ENCODE data around the gene ILRUN. TPM values are rescaled to one million over a fixed set of nuclear protein-coding genes. Genes with fewer than 3 reads are reported as not detected.

The ILRUN gene
- total and polyA plus RNA-seq, 9 of the 15 experiments (the other 6 are each of a cell fraction or from before 2014, with no cell fraction given), result 24.9 to 78.9 (median 53.4) TPM

- TF ChIP-seq HINFP (tag; conservative IDR thresholded peaks at IDR 0.05; ENCODE audit: low read depth) (no peak; the same call in 1 of the 2 replicates), MTA3 (IDR thresholded peaks at IDR 0.05; ENCODE audit: borderline replicate concordance) (peak; percentile 46; the same call in 1 of the 2 replicates), FIP1L1 (IDR thresholded peaks at IDR 0.05; ENCODE audit: low read depth, low read length, poor library complexity, severe bottlenecking) (no peak), ELF2 (CRISPR knock-in tag; IDR thresholded peaks at IDR 0.05) (peak; percentile 78; the same call in 1 of the 2 replicates), MNT (conservative IDR thresholded peaks at IDR 0.05) (peak; percentile 68 to 74), ZNF197 (CRISPR knock-in tag; IDR thresholded peaks at IDR 0.05; ENCODE audit: low read depth) (peak; percentile 87; the same call in 1 of the 2 replicates), FOXA1 (IDR thresholded peaks at IDR 0.05; ENCODE audit: borderline replicate concordance) (no peak), PML (IDR thresholded peaks at IDR 0.05; ENCODE audit: low read length) (peak; percentile 51; the same call in 1 of the 2 replicates), ZNF696 (CRISPR knock-in tag; conservative IDR thresholded peaks at IDR 0.05) (no peak), ZNF354B (CRISPR knock-in tag; IDR thresholded peaks at IDR 0.05) (no peak), ID3 (CRISPR knock-in tag; IDR thresholded peaks at IDR 0.05) (0 out of 2 replicates have a peak, but pooled peaks have one; percentile 1), ID3 (tag; IDR thresholded peaks at IDR 0.05) (no peak), NR2F6 (CRISPR knock-in tag; IDR thresholded peaks at IDR 0.05) (0 out of 2 replicates have a peak, but pooled peaks have one; percentile 68), SUPT5H (IDR thresholded peaks at IDR 0.05) (no peak), ZNF740 (CRISPR knock-in tag; IDR thresholded peaks at IDR 0.05) (no peak), ZNF740 (tag; IDR thresholded peaks at IDR 0.05) (peak in 1 of 2 experiments; percentile 71; a peak in 2 of 4 replicates), ZHX1 (conservative IDR thresholded peaks at IDR 0.05; ENCODE audit: low read length) (no peak), ZNF347 (CRISPR knock-in tag; IDR thresholded peaks at IDR 0.05; ENCODE audit: low read depth) (no peak), HDAC3 (IDR thresholded peaks at IDR 0.05; ENCODE audit: borderline replicate concordance, partially characterized antibody) (peak; percentile 75), FOXM1 (IDR thresholded peaks at IDR 0.05; ENCODE audit: low read depth) (peak; percentile 21; the same call in 1 of the 2 replicates), FOXM1 (CRISPR knock-in tag; IDR thresholded peaks at IDR 0.05; ENCODE audit: low read depth) (no peak)
These were observed 32.2 kb downstream of the ILRUN start (continued) for GRCh38 chr6:34664256-34664971.

All from K562 (cell line).